Renal pelvis (tissue), 12 donors: Measurements from ENCODE around the gene ART5. TPM values are rescaled to one million over a fixed set of nuclear protein-coding genes. Genes with fewer than 3 reads are reported as not detected.

Source experiments
- DNase-seq: peaks from one replicate; pipeline ENCODE4 v3.0.0-alpha.2; 2013
- long read RNA-seq, 16 experiments: transcript quantifications; one replicate each; lab custom pipeline, GENCODE V29; 2026
- polyA plus RNA-seq, 3 donors: library from polyadenylated mRNA; unstranded; fragments of 120-200 nt; gene quantifications; one replicate each; pipeline ENCODE4 v1.2.1, GENCODE V29; 2013; ENCODE audit not compliant: insufficient read length in 3 of 3

Gene ART5
- 1 to 10 TPM; 3.4 to 4.6 (median 3.9) TPM for polyA plus RNA-seq
- long read RNA-seq, donor 1, partial matches to known transcripts: 0 of 1 reads
- long read RNA-seq, donor 1, other reads (novel, unspliced or antisense): 0 of 1 reads
- long read RNA-seq, donor 2, partial matches to known transcripts: 0 of 1 reads
- long read RNA-seq, donor 2, other reads (novel, unspliced or antisense): 0 of 1 reads
- long read RNA-seq, donor 3: 0 reads
- long read RNA-seq, donor 4: 0 reads
- long read RNA-seq, donor 5, partial matches to known transcripts: 0 of 1 reads
- long read RNA-seq, donor 5, other reads (novel, unspliced or antisense): 0 of 1 reads
- long read RNA-seq, donor 6: 0 reads
- long read RNA-seq, donor 7: 0 reads
- long read RNA-seq, donor 8: 0 reads
- long read RNA-seq, donor 9: 0 reads
- long read RNA-seq, donor 10: 0 reads
- long read RNA-seq, donor 11, partial matches to known transcripts: 0 of 1 reads
- long read RNA-seq, donor 11, other reads (novel, unspliced or antisense): 0 of 1 reads
- long read RNA-seq, donor 12, partial matches to known transcripts: 0 of 1 reads
- long read RNA-seq, donor 12, other reads (novel, unspliced or antisense): 0 of 1 reads
- long read RNA-seq, donor 13: 0 reads
- long read RNA-seq, donor 14: 0 reads
- long read RNA-seq, donor 15, partial matches to known transcripts: 0 of 1 reads
- long read RNA-seq, donor 15, other reads (novel, unspliced or antisense): 0 of 1 reads
- long read RNA-seq, donor 16, partial matches to known transcripts: 0 of 2 reads
- long read RNA-seq, donor 16, other reads (novel, unspliced or antisense): 0 of 2 reads

GRCh38 chr11:3641701-3642070 is at the start of gene ART5:
Gene ART5 (minus strand): TSS chr11:3641992. CDS start chr11:3641862, 130 bp downstream.
- DNase-seq: no peak

GRCh38 chr11:3686751-3687150 is 45.0 kb upstream of the ART5 start:
- DNase-seq: no peak

GRCh38 chr11:3685923-3686322 is 44.1 kb upstream of the ART5 start:
- DNase-seq: no peak

GRCh38 chr11:3684819-3685172 is 43.0 kb upstream of the ART5 start:
- DNase-seq: no peak

GRCh38 chr11:3684129-3684818 is 42.5 kb upstream of the ART5 start:
- DNase-seq: no peak

GRCh38 chr11:3683039-3683438 is 41.2 kb upstream of the ART5 start:
- no peak for DNase-seq

- no peak for DNase-seq
These were observed 37.3 kb upstream of the ART5 start for GRCh38 chr11:3679077-3679476.

- DNase-seq: no peak
These were observed 34.2 kb upstream of the ART5 start for GRCh38 chr11:3675971-3676370.

- DNase-seq: no peak
These were observed 32.4 kb upstream of the ART5 start for GRCh38 chr11:3674189-3674588.

GRCh38 chr11:3671334-3672254 is 29.8 kb upstream of the ART5 start, which contains the start of gene CHRNA10:
Gene CHRNA10 (minus strand): TSS chr11:3671384. CDS start chr11:3671312, 72 bp downstream.
- DNase-seq: peak; percentile 37

- DNase-seq: no peak
These were observed 28.0 kb upstream of the ART5 start for GRCh38 chr11:3669742-3670183.

GRCh38 chr11:3669128-3669527 is 27.3 kb upstream of the ART5 start:
- DNase-seq: no peak

- no peak for DNase-seq
These were observed 25.6 kb upstream of the ART5 start for GRCh38 chr11:3667149-3668035.

GRCh38 chr11:3666023-3666530 is 24.3 kb upstream of the ART5 start:
- no peak for DNase-seq

- DNase-seq: no peak
These were observed 23.7 kb upstream of the ART5 start for GRCh38 chr11:3665336-3666022.

- DNase-seq: no peak
These were observed 22.3 kb upstream of the ART5 start for GRCh38 chr11:3664032-3664630.

- DNase-seq: no peak
These were observed 21.1 kb upstream of the ART5 start for GRCh38 chr11:3662856-3663255.

- DNase-seq: no peak
These were observed 19.2 kb upstream of the ART5 start for GRCh38 chr11:3660960-3661359.
